Esophagus squamous epithelium (tissue), 5 donors: ENCODE measurements around the gene PRDM11. TPM values are rescaled to one million over a fixed set of nuclear protein-coding genes. Genes with fewer than 3 reads are reported as not detected.

Experiments
- DNase-seq: peaks from one replicate; lab custom pipeline; 2025; lab: John Stamatoyannopoulos, UW
- H3K27ac ChIP-seq, 4 donors: fragments of 200-600 bp; sonication (generic); one replicate each; pipeline ENCODE4 v1.5.1; 2016 to 2019; ENCODE audit warnings: mild to moderate bottlenecking in 1 of 4
- H3K27me3 ChIP-seq, 4 donors: fragments of 200-600 bp; sonication (generic); 1 replicate in 3 of 4; 2 replicates in 1 of 4; pipeline versions ENCODE4 v1.5.1 to v1.6.0; 2017 to 2021; ENCODE audit warnings: antibody characterized with exemption in 1 of 4
- H3K36me3 ChIP-seq, 3 donors: fragments of 200-600 bp; sonication (generic); one replicate each; pipeline ENCODE4 v1.5.1; 2016 to 2019
- H3K4me1 ChIP-seq, 3 donors: fragments of 200-600 bp; sonication (generic); one replicate each; pipeline ENCODE4 v1.5.1; 2017 to 2019
- H3K4me3 ChIP-seq, 4 donors: fragments of 200-600 bp; sonication (generic); 1 replicate in 3 of 4; 2 replicates in 1 of 4; pipeline ENCODE4 v1.5.1; 2016 to 2019; ENCODE audit warnings: mild to moderate bottlenecking in 2 of 4, moderate library complexity in 1 of 4
- H3K9me3 ChIP-seq, 3 donors: fragments of 200-600 bp; sonication (generic); one replicate each; pipeline ENCODE4 v1.5.1; 2016 to 2019
- POLR2A ChIP-seq, 4 donors: fragments of 450-650 bp; IDR thresholded peaks; one replicate each; pipeline ENCODE4 v1.6.1; 2017; ENCODE audit warnings: antibody characterized with exemption in 4 of 4, mild to moderate bottlenecking in 4 of 4, moderate library complexity in 3 of 4
- WGBS, 2 donors: methylation state at CpG; one replicate each; pipeline ENCODE4 v1.1.5; 2018; 5-methylcytosine and 5-hydroxymethylcytosine counted together
- intact Hi-C: fragments of 100-400 bp; cut with DNase I; formaldehyde crosslinking; loops from one replicate; pipeline ENCODE4 v1.15.0; 2022
- total RNA-seq, 4 donors: library from RNA; depleted of rRNA; stranded (reverse); fragments of >200 nt; gene quantifications; one replicate each; pipeline ENCODE4 v1.1.0, GENCODE V29; 2016
- TF ChIP-seq, protein P1 (sequence below), 6 experiments: fragments of 450-650 bp in 4 of 6; fragments of 200-600 bp in 2 of 6; sonication (generic) in 2 of 6; IDR thresholded peaks; one replicate each; pipeline ENCODE4 v1.5.1; 2016 to 2019; ENCODE audit warnings: antibody characterized with exemption in 6 of 6, mild to moderate bottlenecking in 4 of 6, moderate library complexity in 4 of 6
- donor health status: DM: yes; HTN: yes; CAD: no.

Gene PRDM11
- total RNA-seq, 4 donors from 2014 or later = 3.9 to 13.9 (median 5.1) TPM

DNA sequence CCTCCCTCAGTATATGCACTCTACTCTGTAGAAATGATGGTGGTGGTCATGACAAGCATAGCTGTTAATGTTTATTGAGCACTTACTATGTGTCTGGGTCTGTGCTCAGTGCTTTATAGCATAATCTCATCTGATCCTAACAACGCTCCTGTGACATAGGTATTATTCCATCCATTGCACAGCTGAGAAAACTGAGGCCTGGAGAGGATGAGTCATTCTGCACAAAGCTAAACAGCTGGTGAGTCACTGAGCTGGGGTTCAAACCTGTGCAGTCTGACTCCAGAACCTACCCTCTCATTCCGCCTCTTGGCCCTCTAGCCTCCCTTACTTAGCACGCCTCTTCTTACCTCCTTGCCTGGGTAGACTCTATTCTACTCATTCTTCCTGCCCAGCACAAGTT lies 41.7 kb downstream of the PRDM11 start:
- intact Hi-C loops = no loop called here
- H3K36me3 ChIP-seq = peaks cover 0 to 94% (median 5%) of the 10 kb centered on the region in 3 donors
- DNase-seq = no peak

DNA sequence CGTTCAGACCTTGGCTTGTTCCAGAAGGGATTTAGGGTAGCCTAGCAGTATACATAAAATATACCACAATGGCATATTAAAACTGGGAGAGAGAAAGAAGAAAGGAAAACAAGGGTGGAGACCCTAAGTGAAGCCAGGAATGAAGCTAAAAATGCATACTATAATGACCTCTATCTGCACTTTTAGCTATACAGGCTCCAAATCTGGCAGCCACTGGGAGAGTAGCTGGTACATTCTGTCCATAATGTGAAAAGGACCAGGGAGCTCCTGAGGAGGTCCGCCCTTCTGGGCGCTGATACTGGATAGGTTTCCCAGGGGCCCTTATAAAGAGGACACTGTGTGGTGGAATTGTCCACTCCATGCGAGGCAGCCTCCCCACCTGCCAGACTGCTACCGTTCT lies 42.8 kb downstream of the PRDM11 start:
- Histone ChIP-seq H3K4me3 (no peak overlapping the region), H3K4me1 (no peaks in the 10 kb centered on the region), H3K27me3 (no peaks in the 10 kb centered on the region), H3K36me3 (peaks cover 0 to 90% (median 5%) of the 10 kb centered on the region in 3 donors), H3K27ac (no peak overlapping the region), H3K9me3 (no peaks in the 10 kb centered on the region)
- no peak for TF ChIP-seq POLR2A (IDR thresholded peaks at IDR 0.05)
- TF ChIP-seq, protein P1, sequence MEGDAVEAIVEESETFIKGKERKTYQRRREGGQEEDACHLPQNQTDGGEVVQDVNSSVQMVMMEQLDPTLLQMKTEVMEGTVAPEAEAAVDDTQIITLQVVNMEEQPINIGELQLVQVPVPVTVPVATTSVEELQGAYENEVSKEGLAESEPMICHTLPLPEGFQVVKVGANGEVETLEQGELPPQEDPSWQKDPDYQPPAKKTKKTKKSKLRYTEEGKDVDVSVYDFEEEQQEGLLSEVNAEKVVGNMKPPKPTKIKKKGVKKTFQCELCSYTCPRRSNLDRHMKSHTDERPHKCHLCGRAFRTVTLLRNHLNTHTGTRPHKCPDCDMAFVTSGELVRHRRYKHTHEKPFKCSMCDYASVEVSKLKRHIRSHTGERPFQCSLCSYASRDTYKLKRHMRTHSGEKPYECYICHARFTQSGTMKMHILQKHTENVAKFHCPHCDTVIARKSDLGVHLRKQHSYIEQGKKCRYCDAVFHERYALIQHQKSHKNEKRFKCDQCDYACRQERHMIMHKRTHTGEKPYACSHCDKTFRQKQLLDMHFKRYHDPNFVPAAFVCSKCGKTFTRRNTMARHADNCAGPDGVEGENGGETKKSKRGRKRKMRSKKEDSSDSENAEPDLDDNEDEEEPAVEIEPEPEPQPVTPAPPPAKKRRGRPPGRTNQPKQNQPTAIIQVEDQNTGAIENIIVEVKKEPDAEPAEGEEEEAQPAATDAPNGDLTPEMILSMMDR (IDR thresholded peaks at IDR 0.05) = no peak
- WGBS, 2 donors = 84 to 86% methylated on average over 5 of the region's 5 CpGs
- DNase-seq = no peak
- intact Hi-C loops = no loop called here

More for the DNA sequence above, 41.7 kb downstream of the PRDM11 start:
- Histone ChIP-seq H3K4me3 (no peak overlapping the region), H3K27ac (no peak overlapping the region), H3K4me1 (no peaks in the 10 kb centered on the region), H3K27me3 (no peaks in the 10 kb centered on the region), H3K9me3 (no peaks in the 10 kb centered on the region)
- TF ChIP-seq, protein P1 (IDR thresholded peaks at IDR 0.05) = no peak
- no peak for TF ChIP-seq POLR2A (IDR thresholded peaks at IDR 0.05)
- WGBS, 2 donors = 88 to 100% methylated on average over 3 of the region's 3 CpGs

DNA sequence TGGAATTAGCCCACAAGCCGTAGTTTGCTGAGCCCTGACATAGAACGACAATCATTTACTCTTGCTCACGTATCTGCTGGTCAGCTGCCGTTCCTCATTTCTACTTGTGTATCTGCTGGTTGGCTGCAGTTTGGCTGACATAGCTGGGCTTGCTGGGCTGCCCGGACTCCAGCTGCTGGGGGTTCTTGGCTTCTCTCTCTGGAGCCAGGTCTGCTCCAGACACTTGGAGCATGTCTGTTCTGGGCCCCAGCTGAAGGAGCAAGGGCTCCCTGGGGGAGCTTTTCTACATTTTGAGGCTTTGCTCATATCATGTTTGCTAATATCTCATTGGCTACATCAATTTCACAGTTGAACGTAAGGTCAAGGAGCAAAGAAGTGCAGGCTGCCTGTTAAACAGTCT lies 47.3 kb downstream of the PRDM11 start:
- TF ChIP-seq, protein P1 (IDR thresholded peaks at IDR 0.05) = no peak
- TF ChIP-seq POLR2A (IDR thresholded peaks at IDR 0.05) = no peak
- no peaks in the 10 kb centered on the region for H3K27me3 ChIP-seq
- no peak overlapping the region for H3K27ac ChIP-seq
- no peak for DNase-seq
- 71 to 92% methylated on average over 5 to 6 of the region's 6 CpGs for WGBS, 2 donors
- H3K36me3 ChIP-seq = peaks cover 0 to 74% (median under 1%) of the 10 kb centered on the region in 3 donors
- intact Hi-C loops = no loop called here
- no peak overlapping the region for H3K4me3 ChIP-seq
- no peaks in the 10 kb centered on the region for H3K9me3 ChIP-seq
- H3K4me1 ChIP-seq = no peaks in the 10 kb centered on the region

DNA sequence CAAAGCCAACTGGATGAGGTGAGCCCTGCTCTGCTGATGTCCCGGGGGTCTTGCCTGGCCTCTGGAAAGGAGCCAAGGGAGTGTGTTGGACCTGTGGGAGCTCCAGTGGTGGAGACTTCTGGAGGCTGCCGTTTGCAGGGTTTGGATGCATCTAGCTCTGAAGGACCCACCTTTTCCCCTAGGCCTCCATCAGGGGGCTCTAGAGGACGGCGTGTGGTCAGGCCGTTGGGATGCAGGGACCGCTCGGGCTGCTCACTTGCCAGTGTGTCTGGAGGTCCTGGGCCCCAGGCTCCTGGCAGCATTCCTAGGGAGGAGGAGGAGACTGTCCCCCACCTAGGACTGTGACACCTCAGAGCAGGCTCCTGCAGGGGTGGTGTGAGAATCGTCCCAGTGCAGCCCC lies 58.3 kb downstream of the PRDM11 start:
- TF ChIP-seq, protein P1 (IDR thresholded peaks at IDR 0.05) = no peak
- TF ChIP-seq POLR2A (IDR thresholded peaks at IDR 0.05) = no peak
- intact Hi-C loops = no loop called here
- Histone ChIP-seq H3K27ac (no peak overlapping the region), H3K9me3 (no peaks in the 10 kb centered on the region), H3K36me3 (peaks cover 0 to 71% (median 2%) of the 10 kb centered on the region in 3 donors), H3K27me3 (no peaks in the 10 kb centered on the region), H3K4me1 (peaks cover 5 to 19% (median 9%) of the 10 kb centered on the region in 3 donors), H3K4me3 (no peak overlapping the region)
- no peak for DNase-seq
- 81% methylated on average over 8 of the region's 8 CpGs; no CpG with 5 or more reads in 1 of the 2 donors for WGBS, 2 donors

DNA sequence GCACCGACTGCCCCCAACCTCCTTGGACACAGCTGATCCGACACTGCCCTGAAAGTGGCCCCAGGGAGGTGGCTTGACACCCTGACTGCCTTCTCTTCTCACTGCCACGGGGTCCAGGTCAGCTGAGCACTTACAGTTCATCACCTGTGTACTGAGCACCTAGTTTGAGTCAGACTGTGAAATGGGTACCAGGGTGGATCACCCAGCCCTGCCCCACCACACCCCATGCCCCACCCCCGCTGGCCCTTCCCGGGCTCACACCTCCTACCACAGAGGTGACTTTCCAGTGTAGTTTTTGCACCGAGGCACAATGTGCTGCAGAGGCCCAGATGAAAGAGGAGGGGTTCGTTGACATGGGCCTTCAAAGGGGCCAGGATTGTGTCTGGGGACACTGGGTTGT lies 59.5 kb downstream of the PRDM11 start:
- Histone ChIP-seq H3K36me3 (peaks cover 0 to 79% (median 2%) of the 10 kb centered on the region in 3 donors), H3K9me3 (no peaks in the 10 kb centered on the region), H3K4me3 (no peak overlapping the region), H3K27ac (no peak overlapping the region), H3K27me3 (no peaks in the 10 kb centered on the region), H3K4me1 (peaks cover 5 to 30% (median 19%) of the 10 kb centered on the region in 3 donors)
- WGBS, 2 donors = 50 to 80% methylated on average over 2 of the region's 7 CpGs
- TF ChIP-seq, protein P1 (IDR thresholded peaks at IDR 0.05) = no peak
- no peak for TF ChIP-seq POLR2A (IDR thresholded peaks at IDR 0.05)
- no peak for DNase-seq
- intact Hi-C loops = no loop called here
